Measurements from ENCODE around the gene PLK5. TPM values are rescaled to one million over a fixed set of nuclear protein-coding genes. Genes with fewer than 3 reads are reported as not detected.

The PLK5 gene
- total and polyA plus RNA-seq, 2 donors (not counting 1 experiment from before 2014, with no cell fraction given), result not detected

DNA sequence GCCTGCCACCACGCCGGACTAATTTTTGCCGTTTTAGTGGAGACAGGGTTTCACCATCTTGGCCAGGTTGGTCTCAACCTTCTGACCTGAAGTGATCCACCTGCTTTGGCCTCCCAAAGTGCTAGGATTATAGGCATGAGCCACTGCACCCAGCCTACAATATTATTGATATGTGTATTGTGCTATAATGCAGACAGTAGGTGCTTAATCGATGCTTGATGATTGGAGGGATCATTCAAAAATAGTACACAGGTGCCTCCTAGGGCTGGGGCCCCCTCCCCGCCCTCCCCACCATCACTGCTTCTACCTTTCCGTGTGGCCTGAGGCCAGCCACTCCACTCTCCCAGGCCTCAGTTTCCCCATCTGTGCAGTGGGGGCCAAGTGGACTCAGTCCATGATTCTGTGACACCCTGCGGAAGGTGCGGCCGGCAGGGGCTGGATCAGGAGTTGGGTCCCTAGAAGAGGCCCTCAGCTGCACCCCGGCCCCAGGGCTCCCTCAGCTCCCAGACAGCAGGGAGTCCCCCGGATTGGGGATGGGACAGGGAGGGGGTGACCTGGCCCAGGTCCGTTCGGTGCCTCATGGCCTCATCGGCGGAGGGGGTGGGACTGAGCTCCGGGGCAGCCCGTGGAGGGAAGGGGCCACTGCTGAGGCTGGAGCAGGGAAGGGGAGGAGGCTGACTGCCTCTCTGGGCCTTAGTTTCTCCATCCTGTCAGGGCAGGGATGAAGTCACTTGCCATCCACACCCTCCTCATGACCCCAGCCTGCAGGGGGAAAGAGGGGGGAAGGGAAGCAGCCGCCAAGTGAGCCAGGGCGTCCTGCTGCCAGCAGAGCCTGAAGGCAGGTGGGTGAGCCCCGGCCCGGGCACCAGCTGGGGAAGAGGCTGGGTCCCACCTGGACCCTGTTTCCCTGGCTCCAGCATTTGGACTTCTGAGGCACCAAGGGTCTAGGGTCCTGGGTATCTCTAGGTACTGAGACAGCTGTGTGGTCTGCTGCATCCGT, 12.3 kb upstream of the PLK5 start:
- H2AFZ ChIP-seq (ENCODE audit: insufficient read depth, low read depth, low read length, poor library complexity, severe bottlenecking), result no peak overlapping the region
- no peak overlapping the region for H3K4me2 ChIP-seq (replicated peaks; ENCODE audit: low read depth, low read length, poor library complexity, severe bottlenecking)
- H3K27me3 ChIP-seq (replicated peaks in 1 of 4; ENCODE audit: control extremely low read depth in 1 of 4, control insufficient read depth in 3 of 4, insufficient read depth in 4 of 4, low read length in 3 of 4), result peaks cover 0 to 72% (median 16%) of the 10 kb centered on the region in 4 experiments
- ChIA-PET POLR2A (no interaction called here), CTCF (no interaction called here)
- no peak for TF ChIP-seq CTCF (IDR thresholded peaks at IDR 0.05)
- TF ChIP-seq EZH2 (IDR thresholded peaks at IDR 0.05; ENCODE audit: borderline replicate concordance, insufficient read depth, low read depth, low read length, poor library complexity, severe bottlenecking), result no peak
- no peak for DNase-seq
- H3K9ac ChIP-seq (ENCODE audit: low read length), result no peak overlapping the region
- 51% methylated on average over 17 of the region's 22 CpGs for WGBS (ENCODE audit: insufficient coverage)
- H3K4me3 ChIP-seq (ENCODE audit: control extremely low read depth in 1 of 5, extremely low read depth in 1 of 5, insufficient read depth in 1 of 5, low read depth in 2 of 5, low read length in 4 of 5), result no peak overlapping the region
- H3K4me1 ChIP-seq (ENCODE audit: control insufficient read depth in 2 of 2, insufficient read depth in 2 of 2, low read length in 2 of 2), result peaks cover 21 to 22% of the 10 kb centered on the region in 2 donors
- peaks cover 0 to 49% (median 7%) of the 10 kb centered on the region in 3 donors for H3K9me3 ChIP-seq (ENCODE audit: control extremely low read depth in 1 of 3, control insufficient read depth in 2 of 3, insufficient read depth in 1 of 3, low read length in 2 of 3)
- Mint-ChIP-seq H3K9me3 (ENCODE audit: insufficient read depth) (no peaks in the 10 kb centered on the region), H3K4me3 (peak overlapping the region; percentile 65), H3K27ac (no peak overlapping the region), H3K27me3 (peaks cover 39% of the 10 kb centered on the region), H3K4me1 (peaks cover 11% of the 10 kb centered on the region)
- H3K36me3 ChIP-seq (replicated peaks in 1 of 2; ENCODE audit: control extremely low read depth in 1 of 2, control insufficient read depth in 1 of 2, extremely low read depth in 1 of 2, insufficient read depth in 2 of 2, low read length in 1 of 2), result no peaks in the 10 kb centered on the region
- ATAC-seq (ENCODE audit: low read depth), result no peak
- H3K27ac ChIP-seq (ENCODE audit: low read length in 2 of 2), result no peak overlapping the region
- intact Hi-C loops (cut with micrococcal nuclease), result no loop called here
- no peaks in the 10 kb centered on the region for H3K79me2 ChIP-seq (ENCODE audit: control insufficient read depth, insufficient read depth, low read length)
- no peaks in the 10 kb centered on the region for H4K20me1 ChIP-seq (ENCODE audit: control insufficient read depth, insufficient read depth, low read length, poor library complexity, severe bottlenecking)
